GM04503 (cell line): ENCODE data around the gene NAP1L5.
A peak's percentile ranks its signal among the peaks of the same experiment; 100 is the strongest.

ENCODE experiments used
- DNase-seq: peaks from one replicate; pipeline ENCODE4 v3.0.0-alpha.2; 2012; ENCODE audit warnings: low read depth

NAP1L5 gene

GRCh38 chr4:88660446-88661294 is 37.0 kb downstream of the NAP1L5 start:
- DNase-seq: peak; percentile 56

- no peak for DNase-seq
Observed at GRCh38 chr4:88659890-88660208, 37.8 kb downstream of the NAP1L5 start.

GRCh38 chr4:88659055-88659889 is 38.4 kb downstream of the NAP1L5 start:
- DNase-seq: no peak

DNA sequence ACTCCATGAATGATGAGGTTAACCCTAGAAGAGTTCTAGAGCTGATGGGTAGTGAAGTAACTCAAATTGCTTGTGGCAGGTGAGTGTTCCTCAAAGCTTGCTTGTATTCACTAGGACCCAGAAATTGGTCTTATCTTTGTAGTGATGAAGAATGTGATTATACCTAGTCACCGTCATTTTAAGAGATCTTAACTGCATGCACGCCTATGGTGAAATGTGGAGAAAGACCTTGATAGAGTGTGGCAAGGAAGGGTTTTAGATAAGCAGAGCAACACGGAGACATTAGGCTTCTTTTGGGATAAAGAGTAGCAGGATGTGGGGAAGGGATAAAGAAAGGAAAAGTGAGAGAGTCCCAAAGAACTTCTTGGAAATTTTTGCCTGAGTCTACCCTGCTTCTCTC is 42.4 kb downstream of the NAP1L5 start:
- no peak for DNase-seq

DNA sequence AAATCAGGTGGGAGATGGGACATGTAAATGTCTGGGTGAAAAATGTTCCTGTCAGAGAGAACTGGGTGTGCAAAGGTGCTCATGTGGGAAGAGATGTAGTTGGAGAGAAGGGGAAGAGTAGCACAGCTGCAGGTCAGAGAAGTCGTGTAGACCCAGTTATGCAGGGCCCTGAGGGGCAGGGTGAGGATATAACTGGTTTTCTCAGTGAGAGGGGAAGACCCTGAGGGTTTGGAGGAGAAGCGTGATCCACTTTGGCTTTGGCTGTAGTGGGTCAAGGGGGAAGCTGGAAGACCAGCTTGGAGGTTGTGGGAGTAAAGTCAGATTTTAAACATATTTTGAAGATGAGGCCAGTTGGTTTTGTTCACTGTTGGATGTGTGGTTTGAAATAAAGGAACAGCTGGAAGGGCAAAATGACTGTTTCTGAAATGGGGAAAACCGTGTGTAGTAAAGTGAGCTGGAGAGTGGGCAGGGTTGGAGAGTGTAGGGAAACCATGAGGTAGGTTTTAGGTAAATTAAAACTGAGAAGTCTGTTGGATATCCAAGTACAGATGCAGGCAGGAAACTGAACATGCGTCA is 44.2 kb downstream of the NAP1L5 start:
- no peak for DNase-seq

DNA sequence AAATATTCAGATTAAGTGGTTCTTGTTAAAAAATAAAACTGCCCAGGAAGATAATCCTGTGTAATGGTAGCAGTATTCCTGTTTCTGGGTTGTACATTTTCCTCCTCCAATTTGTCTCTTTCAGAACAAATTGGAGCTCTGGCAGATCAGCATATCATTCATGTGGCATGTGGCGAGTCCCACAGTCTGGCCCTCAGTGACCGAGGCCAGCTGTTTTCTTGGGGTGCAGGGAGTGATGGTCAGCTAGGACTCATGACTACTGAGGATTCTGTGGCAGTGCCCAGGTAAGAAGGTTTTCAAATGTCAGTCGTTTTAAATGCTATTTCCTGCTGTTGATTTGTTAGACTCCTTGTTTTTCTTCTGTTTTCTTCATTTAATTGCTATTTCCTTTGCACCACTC is 47.9 kb downstream of the NAP1L5 start:
- DNase-seq: no peak

DNA sequence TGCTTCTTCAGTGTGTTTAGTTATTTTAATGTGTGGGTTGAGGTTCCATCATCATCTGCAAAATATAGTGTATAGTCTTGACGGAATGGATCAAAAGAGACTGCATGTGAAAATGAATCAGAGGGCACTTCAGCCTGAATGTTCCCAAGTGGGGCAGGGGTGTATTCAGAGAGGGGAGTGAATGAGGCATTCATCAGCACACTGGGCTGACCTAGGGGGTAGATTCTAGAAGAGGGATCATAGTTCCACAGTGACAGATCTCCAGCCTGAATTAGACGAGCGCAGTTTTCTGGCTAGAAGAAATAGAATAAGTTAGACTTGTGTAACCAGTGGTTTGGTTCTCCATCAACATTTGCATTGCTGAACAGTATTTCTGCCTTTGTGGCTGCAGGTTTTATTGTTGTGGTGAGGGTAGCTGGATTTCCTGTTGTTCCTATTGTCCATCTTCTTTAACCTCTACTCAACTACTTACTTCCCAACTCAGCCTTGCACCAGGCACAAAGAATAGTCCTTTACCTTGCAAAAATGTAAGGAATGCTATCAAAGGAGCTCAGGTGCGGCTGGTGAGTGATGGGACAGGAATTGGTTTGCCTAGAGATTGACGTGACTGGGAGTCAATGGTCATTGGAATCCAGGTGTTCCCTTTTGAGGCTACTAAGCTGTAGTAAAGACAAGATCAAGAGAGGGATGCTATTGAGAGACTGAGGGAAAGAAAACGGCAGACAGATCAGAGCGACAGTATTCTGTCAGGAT is 50.9 kb downstream of the NAP1L5 start:
- no peak for DNase-seq

DNA sequence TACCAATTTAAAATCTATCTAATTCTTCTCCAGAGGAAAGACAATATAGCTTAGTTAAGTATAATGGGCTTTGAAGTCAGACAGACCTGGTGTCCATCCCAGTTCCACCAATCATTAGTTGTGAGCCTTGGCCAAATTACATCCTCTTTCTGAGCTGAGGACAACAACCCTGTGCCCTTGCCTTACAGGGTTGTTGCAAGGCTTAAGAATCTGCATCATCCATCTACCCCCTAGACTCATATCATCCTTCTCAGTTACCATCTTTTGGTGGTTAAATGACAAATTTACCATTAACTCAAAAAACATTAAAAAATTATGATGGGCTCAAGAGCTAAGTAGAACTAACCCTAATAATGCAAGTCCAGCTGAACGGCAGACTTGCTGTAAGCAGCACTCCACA is 51.6 kb downstream of the NAP1L5 start:
- DNase-seq: no peak
